Dermis blood vessel endothelial cell (primary cell): ENCODE data around the gene ST3GAL2. TPM values are rescaled to one million over a fixed set of nuclear protein-coding genes. Genes with fewer than 3 reads are reported as not detected.
A peak's percentile ranks its signal among the peaks of the same experiment; 100 is the strongest.

Experiments
- DNase-seq: peaks from one replicate; pipeline ENCODE4 v3.0.0; 2010
- total RNA-seq: library from RNA; depleted of rRNA; stranded (reverse); fragments of >200 nt; gene quantifications from 2 replicates; pipeline ENCODE4 v1.2.3, GENCODE V29; 2014

The ST3GAL2 gene
- total RNA-seq, 1 donor from 2014 or later = 52.4 TPM

DNA sequence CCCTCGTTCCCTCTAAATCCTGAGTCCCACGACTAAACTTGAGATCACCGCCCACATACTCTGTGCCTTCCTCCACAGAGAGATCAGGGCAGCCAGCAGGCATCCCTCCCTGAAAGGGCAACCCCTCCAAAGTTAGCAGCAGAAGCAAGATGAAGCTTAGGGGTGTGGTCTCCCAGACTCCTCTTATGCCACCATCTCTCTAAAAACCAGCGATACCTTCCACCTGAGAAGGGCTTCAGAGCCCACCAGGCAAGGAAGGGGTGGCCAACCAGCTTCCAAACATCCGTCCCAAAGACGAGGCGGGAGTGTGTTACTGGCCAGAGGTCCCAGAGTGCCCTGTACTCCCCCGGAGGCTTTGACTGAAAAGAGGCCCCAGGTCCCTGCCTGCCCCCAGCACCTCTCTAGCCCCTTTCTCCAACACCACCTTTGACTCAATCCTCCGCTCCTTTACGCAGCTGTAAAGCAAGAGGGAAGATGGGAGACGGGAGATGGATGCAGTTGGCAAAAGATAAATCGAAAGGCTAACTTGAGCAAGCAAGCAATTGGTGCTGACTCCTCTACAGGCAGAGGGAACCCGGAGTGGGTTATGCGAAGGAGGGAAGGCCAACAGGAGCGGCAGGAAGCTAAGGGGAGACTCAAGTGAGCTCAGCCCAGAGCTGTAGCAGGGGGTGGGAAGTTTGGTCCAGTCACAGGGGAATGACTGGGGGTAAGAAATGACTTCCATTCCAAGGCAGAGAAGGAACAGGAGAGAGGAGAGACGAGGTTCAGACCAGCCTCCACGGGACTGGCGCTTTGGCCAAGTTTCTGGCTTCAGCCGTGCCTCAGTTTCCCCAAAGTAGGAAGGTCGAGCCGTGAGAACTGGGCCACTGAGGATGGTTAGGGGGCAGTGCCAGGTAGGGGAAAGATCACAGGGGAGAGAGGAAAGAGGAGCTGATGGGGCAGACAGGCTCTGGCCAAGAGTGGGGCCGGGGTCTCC lies 1.0 kb downstream of the ST3GAL2 start:
- peak; percentile 49 for DNase-seq

DNA sequence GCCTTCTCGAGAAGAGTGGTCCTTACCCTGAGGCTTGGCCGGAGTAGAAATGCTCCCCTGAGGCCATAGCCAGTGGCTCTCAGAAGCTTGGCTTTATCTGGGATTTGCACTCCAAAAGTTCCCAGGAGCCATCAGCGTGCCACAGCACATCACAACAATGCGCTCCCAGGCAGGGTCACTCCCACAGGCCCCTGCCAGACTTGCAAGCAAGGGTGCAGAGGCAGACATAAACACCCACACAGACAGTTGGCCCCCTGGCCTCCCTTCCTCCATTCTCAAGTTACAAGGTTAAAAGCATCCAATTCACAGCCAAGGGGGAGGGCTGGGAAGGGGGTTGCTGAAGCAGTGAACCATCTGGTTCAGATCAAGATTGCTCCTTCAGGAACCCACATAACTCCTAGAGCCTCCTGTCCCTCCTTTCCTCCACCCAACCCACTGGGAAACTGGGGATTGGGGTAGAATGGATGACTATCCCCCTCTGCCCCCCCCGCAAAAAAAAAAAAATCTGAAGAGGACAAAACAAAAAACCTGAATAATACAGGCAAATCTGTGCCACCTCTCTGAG lies 1.8 kb downstream of the ST3GAL2 start:
- DNase-seq = peak; percentile 62

DNA sequence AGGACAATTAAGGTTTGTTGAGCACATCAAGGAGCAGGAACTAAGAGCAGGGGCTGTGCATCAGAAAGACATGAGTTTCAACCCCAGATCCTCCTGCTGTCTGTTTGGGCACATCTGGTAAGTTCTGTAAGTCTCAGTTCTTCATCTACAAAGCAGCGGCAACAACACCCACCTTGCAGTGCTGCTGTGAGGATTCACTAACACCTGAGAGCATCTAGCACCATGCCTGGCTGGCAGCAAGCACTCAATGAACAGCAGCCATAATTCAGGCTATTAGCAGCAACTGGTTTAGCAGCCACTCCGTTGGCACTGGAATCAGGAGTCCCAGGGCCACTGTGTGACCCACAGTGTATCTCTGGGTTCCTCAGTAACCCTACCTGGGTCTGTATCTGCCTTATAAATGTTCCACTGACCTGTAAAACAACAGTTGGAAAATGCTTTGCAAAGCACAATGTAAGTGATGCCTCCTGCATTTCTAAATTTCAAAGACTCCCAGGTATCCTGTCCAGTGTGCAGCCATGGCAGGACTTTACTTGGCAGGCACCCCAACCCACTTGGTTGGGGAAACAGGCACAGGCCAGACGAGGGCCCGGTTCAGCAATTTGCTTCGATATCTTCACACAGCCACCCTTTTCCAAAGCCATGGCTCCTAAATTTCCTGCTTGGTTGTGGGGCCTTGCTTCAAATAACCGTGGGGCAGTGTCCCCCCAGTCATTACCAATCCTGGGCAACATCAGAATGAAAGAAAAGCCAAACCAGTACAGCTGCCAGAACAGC lies 4.2 kb downstream of the ST3GAL2 start:
- no peak for DNase-seq

GRCh38 chr16:70433458-70434103 lies 5.3 kb downstream of the ST3GAL2 start:
- DNase-seq = peak; percentile 88

DNA sequence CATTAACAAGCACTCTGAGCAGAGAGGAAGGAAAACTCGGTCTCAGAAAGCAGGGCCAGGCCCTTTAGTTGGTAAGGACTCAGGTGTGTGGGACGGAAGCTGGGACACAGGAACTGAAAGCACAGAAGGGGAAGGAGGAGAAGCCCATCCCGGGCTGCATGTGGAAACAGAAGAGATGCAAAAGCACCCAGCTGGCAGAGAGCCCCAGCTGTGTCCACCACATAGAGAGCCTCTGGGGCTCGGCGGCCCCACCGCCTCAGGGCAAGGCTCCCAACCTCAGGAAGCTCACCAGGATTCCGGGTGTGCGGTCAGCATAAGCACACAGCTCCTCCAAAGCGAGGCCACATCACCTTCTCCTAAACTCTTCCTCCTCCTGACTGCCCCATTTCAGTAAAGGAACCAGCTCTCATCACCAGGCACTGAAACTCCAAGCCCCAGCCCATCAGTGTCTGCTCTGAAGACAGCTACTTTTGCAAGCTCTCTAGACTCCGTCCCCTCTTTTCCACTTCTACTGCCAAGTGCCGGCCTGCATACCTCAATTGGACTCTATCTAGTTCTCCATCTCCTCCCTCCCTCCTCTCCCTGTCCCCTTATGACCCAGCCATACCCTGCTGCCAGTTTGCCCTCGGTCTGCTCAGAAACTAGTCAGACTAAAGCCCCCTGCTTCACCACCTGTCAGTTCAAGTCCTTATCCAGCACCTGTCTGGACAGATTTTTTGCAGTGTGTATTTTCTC lies 6.0 kb downstream of the ST3GAL2 start:
- DNase-seq = peak; percentile 28

- peak; percentile 27 for DNase-seq
These were observed 6.6 kb downstream of the ST3GAL2 start for GRCh38 chr16:70432356-70432722.

GRCh38 chr16:70430667-70431536 lies 8.0 kb downstream of the ST3GAL2 start:
- DNase-seq = peak; percentile 78

- DNase-seq = no peak
These were observed 8.8 kb downstream of the ST3GAL2 start for GRCh38 chr16:70429888-70430666.

GRCh38 chr16:70428178-70428998 lies 10.5 kb downstream of the ST3GAL2 start:
- peak; percentile 97 for DNase-seq

DNA sequence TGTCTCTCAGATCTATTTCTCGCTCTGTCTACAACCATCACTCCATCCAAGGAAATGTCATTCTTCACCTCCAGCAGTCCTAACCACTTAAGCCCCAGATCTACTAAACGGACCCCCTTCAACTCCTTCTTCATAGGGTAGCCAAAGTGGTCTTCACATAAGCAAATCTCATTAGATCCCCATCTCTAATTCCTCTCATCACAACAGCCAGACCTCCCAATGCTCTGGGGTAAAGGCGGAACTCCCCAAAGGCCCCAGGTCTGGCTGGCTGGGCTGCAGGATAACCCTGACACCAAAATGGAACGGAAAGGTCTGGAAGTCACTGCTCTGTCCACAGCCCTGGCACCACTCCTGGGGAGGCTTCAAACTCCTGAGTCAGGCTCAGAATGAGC lies 11.1 kb downstream of the ST3GAL2 start:
- DNase-seq = no peak

- no peak for DNase-seq
These were observed 16.4 kb downstream of the ST3GAL2 start for GRCh38 chr16:70422543-70422942.

DNA sequence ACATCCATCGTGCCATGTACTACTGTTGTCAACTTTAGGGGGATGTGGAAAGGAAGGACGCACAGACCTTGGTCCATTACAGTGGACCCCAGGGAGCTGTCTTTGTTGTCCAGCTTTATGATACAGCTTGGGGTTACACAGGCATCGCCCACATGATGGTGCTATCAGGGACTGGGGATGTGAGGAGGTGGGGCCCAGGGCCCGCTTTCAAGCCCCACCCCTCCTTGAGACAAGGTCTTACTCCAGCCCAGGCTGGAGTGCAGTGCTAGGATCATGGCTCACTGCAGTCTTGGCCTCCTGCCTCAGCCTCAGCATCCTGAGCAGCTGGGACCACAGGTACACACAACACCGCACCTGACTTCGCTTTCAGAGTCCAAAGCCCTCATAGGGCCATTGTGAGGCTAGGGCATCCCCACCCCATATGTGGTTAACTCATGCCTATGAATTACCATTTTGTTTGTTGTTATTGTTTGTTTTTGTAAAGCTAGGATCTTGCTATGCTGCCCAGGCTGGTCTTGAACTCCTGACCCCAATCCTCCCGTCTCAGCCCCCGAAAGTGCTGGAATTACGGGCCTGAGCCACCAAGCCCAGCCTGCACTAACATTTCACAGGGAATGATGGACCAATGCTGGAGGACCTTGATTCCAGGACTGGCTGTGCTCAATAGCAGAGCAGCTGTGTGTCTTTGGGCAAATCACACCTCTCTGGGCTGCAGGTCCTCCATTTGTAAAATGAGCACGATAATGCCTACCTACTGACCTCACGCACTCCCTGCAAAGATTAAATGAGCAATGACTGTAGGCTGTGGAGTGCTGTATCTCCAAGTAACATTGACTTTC lies 17.2 kb downstream of the ST3GAL2 start:
- DNase-seq = no peak

- DNase-seq = no peak
These were observed 17.9 kb downstream of the ST3GAL2 start for GRCh38 chr16:70421014-70421413.

GRCh38 chr16:70419384-70420327 lies 19.2 kb downstream of the ST3GAL2 start:
- peak; percentile 24 for DNase-seq

DNA sequence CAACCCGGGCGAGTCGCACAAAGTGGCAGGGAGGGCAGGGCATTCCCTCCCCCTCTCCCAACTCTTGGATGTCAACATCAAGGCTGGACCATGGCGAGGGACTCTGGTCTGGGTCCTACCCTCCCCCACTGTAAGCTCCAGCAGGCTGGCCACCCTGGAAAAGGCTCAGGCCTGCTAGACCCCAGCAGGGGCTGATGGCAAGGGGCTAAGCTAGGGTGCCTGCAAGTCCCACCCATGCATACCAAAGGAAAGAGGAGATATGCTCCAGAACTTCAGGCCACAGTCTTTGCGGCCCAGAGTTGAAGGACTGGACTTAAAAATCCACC lies 19.9 kb downstream of the ST3GAL2 start:
- DNase-seq = no peak

DNA sequence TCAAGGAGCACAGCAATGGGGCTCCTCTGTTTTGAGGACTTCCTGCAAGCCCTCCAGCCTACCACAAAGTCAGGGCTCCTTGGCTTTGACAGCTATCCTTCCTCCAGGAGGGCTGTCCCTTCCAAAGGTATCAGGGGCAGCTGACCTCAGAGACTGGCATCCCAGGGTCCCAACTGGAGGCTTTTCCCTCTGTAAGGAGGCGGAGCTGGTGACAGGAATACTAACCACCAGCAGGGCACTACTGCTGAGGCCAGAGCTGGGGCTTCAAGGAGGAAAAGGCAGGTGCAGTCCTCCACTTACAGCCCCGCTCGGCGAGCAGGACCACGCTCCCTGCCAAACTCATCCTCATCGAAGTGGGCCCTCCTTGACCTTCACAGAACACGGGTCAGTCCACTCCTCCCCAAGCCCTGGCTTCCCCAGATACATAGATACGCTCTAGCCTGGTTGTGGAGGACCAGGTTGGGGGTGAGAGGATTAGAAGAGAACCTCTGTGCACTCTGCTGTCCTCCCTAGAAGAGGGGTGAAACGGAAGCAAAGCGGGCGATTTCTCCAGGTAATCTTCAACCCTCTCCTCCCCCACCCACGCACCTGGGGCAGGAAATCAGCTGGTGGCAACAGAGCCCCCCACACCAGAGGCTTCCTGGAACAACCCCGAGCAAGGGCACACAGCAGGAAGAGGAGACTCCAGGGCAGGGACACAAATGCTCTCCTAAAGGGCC lies 20.5 kb downstream of the ST3GAL2 start:
- DNase-seq = no peak

- no peak for DNase-seq
These were observed 21.2 kb downstream of the ST3GAL2 start for GRCh38 chr16:70417661-70418060.
